HepG2 (cell line): ENCODE data around the gene TVP23A.

Experiments
- EP300 ChIP-seq, 3 experiments: sonication (generic) in 1 of 3; formaldehyde crosslinking in 1 of 3; IDR thresholded peaks; 2 replicates each; pipeline versions ENCODE4 v1.5.1 to v1.6.1; 2011 to 2020; ENCODE audit warnings: low read depth in 2 of 3, low read length in 2 of 3, borderline replicate concordance in 1 of 3, improper control_type of control experiment in 1 of 3, mild to moderate bottlenecking in 1 of 3, missing genetic modification reagents in 1 of 3, moderate library complexity in 1 of 3
- JUND ChIP-seq: sonication (generic); formaldehyde crosslinking; IDR thresholded peaks from 2 replicates; pipeline ENCODE4 v1.8.0; 2022; ENCODE audit warnings: mild to moderate bottlenecking, missing genetic modification reagents
- MAZ ChIP-seq, 2 experiments: sonication (generic) in 1 of 2; formaldehyde crosslinking in 1 of 2; IDR thresholded peaks; 2 replicates each; pipeline versions ENCODE4 v1.5.0 to v1.6.1; 2012 to 2020; ENCODE audit warnings: low read depth in 2 of 2, mild to moderate bottlenecking in 2 of 2, borderline replicate concordance in 1 of 2, improper control_type of control experiment in 1 of 2, low read length in 1 of 2, missing genetic modification reagents in 1 of 2, moderate library complexity in 1 of 2
- PCBP1 ChIP-seq: fragments of 200-400 bp; formaldehyde crosslinking; IDR thresholded peaks from 2 replicates; pipeline ENCODE4 v1.6.1; 2017; ENCODE audit warnings: mild to moderate bottlenecking, low read depth, low read length, borderline replicate concordance
- YY1 ChIP-seq: IDR thresholded peaks from 2 replicates; pipeline ENCODE4 v1.6.1; 2011; ENCODE audit warnings: low read length, low read depth, moderate library complexity, mild to moderate bottlenecking; ENCODE audit not compliant: insufficient read depth, insufficient replicate concordance
- ZSCAN22 ChIP-seq: sonication (generic); formaldehyde crosslinking; IDR thresholded peaks from 2 replicates; pipeline ENCODE4 v1.4.0; 2020; ENCODE audit warnings: mild to moderate bottlenecking, missing genetic modification reagents
- TF ChIP-seq, protein P1 (sequence below), 2 experiments: IDR thresholded peaks; 2 replicates each; pipeline ENCODE4 v1.6.1; 2011 to 2012; ENCODE audit warnings: low read length in 2 of 2, borderline replicate concordance in 1 of 2, low read depth in 1 of 2, mild to moderate bottlenecking in 1 of 2, moderate library complexity in 1 of 2
- TF ChIP-seq, protein P2 (sequence below): sonication (generic); formaldehyde crosslinking; IDR thresholded peaks from 2 replicates; pipeline ENCODE4 v1.5.0; 2020; ENCODE audit warnings: mild to moderate bottlenecking, missing genetic modification reagents, moderate library complexity
- TF ChIP-seq, protein P3 (sequence below): sonication (generic); formaldehyde crosslinking; IDR thresholded peaks from one replicate; pipeline ENCODE4 v1.5.1; 2020; ENCODE audit warnings: mild to moderate bottlenecking, missing genetic modification reagents; ENCODE audit errors: not compliant biosample characterization
- TF ChIP-seq, protein P4 (sequence below): sonication (generic); formaldehyde crosslinking; IDR thresholded peaks from 2 replicates; pipeline ENCODE4 v1.4.0; 2020; ENCODE audit warnings: missing genetic modification reagents

DNA sequence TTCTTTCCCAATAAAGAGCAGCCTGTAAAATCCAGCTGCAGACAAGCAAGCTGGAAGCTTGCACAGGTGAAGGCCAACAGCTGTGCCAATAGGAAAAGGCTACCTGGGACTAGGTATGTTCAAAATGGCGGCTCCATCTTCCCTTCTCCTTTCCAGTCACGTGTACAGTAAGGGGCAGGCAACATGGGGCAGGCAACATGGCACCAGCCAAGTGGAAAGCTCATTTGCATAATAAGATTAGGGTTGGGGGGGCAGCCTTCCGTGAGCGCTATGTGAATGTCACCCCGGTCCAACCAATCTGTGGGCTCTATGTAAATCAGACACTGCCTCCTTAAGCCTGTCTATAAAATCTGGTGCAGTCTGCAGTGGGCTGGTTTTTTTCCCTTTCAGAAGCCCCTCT lies 31.3 kb downstream of the TVP23A start:
- TF ChIP-seq, protein P1, sequence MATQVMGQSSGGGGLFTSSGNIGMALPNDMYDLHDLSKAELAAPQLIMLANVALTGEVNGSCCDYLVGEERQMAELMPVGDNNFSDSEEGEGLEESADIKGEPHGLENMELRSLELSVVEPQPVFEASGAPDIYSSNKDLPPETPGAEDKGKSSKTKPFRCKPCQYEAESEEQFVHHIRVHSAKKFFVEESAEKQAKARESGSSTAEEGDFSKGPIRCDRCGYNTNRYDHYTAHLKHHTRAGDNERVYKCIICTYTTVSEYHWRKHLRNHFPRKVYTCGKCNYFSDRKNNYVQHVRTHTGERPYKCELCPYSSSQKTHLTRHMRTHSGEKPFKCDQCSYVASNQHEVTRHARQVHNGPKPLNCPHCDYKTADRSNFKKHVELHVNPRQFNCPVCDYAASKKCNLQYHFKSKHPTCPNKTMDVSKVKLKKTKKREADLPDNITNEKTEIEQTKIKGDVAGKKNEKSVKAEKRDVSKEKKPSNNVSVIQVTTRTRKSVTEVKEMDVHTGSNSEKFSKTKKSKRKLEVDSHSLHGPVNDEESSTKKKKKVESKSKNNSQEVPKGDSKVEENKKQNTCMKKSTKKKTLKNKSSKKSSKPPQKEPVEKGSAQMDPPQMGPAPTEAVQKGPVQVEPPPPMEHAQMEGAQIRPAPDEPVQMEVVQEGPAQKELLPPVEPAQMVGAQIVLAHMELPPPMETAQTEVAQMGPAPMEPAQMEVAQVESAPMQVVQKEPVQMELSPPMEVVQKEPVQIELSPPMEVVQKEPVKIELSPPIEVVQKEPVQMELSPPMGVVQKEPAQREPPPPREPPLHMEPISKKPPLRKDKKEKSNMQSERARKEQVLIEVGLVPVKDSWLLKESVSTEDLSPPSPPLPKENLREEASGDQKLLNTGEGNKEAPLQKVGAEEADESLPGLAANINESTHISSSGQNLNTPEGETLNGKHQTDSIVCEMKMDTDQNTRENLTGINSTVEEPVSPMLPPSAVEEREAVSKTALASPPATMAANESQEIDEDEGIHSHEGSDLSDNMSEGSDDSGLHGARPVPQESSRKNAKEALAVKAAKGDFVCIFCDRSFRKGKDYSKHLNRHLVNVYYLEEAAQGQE (IDR thresholded peaks at IDR 0.05; ENCODE audit: borderline replicate concordance in 1 of 2, low read depth in 1 of 2, low read length in 2 of 2) = no peak
- TF ChIP-seq PCBP1 = no peak
- TF ChIP-seq, protein P2, sequence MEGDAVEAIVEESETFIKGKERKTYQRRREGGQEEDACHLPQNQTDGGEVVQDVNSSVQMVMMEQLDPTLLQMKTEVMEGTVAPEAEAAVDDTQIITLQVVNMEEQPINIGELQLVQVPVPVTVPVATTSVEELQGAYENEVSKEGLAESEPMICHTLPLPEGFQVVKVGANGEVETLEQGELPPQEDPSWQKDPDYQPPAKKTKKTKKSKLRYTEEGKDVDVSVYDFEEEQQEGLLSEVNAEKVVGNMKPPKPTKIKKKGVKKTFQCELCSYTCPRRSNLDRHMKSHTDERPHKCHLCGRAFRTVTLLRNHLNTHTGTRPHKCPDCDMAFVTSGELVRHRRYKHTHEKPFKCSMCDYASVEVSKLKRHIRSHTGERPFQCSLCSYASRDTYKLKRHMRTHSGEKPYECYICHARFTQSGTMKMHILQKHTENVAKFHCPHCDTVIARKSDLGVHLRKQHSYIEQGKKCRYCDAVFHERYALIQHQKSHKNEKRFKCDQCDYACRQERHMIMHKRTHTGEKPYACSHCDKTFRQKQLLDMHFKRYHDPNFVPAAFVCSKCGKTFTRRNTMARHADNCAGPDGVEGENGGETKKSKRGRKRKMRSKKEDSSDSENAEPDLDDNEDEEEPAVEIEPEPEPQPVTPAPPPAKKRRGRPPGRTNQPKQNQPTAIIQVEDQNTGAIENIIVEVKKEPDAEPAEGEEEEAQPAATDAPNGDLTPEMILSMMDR (CRISPR knock-in tag) = no peak
- TF ChIP-seq JUND (CRISPR knock-in tag) = no peak
- no peak for TF ChIP-seq YY1
- TF ChIP-seq, protein P3, sequence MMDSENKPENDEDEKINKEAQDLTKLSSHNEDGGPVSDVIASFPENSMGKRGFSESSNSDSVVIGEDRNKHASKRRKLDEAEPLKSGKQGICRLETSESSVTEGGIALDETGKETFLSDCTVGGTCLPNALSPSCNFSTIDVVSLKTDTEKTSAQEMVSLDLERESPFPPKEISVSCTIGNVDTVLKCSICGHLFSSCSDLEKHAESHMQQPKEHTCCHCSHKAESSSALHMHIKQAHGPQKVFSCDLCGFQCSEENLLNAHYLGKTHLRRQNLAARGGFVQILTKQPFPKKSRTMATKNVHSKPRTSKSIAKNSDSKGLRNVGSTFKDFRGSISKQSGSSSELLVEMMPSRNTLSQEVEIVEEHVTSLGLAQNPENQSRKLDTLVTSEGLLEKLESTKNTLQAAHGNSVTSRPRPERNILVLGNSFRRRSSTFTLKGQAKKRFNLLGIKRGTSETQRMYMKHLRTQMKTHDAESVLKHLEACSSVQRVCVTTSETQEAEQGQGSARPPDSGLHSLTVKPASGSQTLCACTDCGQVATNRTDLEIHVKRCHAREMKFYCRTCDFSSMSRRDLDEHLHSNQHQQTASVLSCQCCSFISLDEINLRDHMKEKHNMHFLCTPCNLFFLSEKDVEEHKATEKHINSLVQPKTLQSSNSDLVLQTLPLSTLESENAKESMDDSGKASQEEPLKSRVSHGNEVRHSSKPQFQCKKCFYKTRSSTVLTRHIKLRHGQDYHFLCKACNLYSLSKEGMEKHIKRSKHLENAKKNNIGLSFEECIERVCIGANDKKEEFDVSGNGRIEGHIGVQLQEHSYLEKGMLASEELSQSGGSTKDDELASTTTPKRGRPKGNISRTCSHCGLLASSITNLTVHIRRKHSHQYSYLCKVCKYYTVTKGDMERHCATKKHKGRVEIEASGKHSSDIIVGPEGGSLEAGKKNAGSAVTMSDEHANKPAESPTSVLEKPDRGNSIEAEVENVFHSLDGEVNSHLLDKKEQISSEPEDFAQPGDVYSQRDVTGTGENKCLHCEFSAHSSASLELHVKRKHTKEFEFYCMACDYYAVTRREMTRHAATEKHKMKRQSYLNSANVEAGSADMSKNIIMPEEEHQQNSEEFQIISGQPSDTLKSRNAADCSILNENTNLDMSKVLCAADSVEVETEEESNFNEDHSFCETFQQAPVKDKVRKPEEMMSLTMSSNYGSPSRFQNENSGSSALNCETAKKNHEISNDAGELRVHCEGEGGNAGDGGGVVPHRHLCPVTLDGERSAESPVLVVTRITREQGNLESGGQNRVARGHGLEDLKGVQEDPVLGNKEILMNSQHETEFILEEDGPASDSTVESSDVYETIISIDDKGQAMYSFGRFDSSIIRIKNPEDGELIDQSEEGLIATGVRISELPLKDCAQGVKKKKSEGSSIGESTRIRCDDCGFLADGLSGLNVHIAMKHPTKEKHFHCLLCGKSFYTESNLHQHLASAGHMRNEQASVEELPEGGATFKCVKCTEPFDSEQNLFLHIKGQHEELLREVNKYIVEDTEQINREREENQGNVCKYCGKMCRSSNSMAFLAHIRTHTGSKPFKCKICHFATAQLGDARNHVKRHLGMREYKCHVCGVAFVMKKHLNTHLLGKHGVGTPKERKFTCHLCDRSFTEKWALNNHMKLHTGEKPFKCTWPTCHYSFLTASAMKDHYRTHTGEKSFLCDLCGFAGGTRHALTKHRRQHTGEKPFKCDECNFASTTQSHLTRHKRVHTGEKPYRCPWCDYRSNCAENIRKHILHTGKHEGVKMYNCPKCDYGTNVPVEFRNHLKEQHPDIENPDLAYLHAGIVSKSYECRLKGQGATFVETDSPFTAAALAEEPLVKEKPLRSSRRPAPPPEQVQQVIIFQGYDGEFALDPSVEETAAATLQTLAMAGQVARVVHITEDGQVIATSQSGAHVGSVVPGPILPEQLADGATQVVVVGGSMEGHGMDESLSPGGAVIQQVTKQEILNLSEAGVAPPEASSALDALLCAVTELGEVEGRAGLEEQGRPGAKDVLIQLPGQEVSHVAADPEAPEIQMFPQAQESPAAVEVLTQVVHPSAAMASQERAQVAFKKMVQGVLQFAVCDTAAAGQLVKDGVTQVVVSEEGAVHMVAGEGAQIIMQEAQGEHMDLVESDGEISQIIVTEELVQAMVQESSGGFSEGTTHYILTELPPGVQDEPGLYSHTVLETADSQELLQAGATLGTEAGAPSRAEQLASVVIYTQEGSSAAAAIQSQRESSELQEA (CRISPR knock-in tag) = no peak
- no peak for TF ChIP-seq MAZ (IDR thresholded peaks at IDR 0.05; ENCODE audit: borderline replicate concordance, low read depth, low read length)
- no peak for TF ChIP-seq MAZ (CRISPR knock-in tag; IDR thresholded peaks at IDR 0.05; ENCODE audit: low read depth)
- TF ChIP-seq, protein P4, sequence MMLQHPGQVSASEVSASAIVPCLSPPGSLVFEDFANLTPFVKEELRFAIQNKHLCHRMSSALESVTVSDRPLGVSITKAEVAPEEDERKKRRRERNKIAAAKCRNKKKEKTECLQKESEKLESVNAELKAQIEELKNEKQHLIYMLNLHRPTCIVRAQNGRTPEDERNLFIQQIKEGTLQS (CRISPR knock-in tag) = no peak
- TF ChIP-seq ZSCAN22 (CRISPR knock-in tag) = no peak
- no peak for TF ChIP-seq EP300 (IDR thresholded peaks at IDR 0.05; ENCODE audit: low read depth in 2 of 2, low read length in 2 of 2)
- TF ChIP-seq EP300 (CRISPR knock-in tag; IDR thresholded peaks at IDR 0.05; ENCODE audit: borderline replicate concordance) = no peak
